ENCODE data around the gene PDS5A.
A peak's percentile ranks its signal among the peaks of the same experiment; 100 is the strongest.

PDS5A gene

GRCh38 chr4:39942507-39942906 lies 35.2 kb downstream of the PDS5A start:
- DNase-seq (ENCODE audit: low read depth, low spot score), result no peak
- ChIA-PET CTCF (no interaction called here), POLR2A (no interaction called here)
- H3K4me3 ChIP-seq (ENCODE audit: low read depth, low read length), result no peak overlapping the region
- no peak for TF ChIP-seq CTCF (IDR thresholded peaks at IDR 0.05; ENCODE audit: insufficient read depth, low read length, missing control alignments)

GRCh38 chr4:39941682-39942217 lies 36.0 kb downstream of the PDS5A start:
- POLR2A ChIA-PET, result no interaction called here
- H3K4me3 ChIP-seq (ENCODE audit: low read depth, low read length), result no peak overlapping the region
- CTCF ChIA-PET, result no interaction called here
- no peak for TF ChIP-seq CTCF (IDR thresholded peaks at IDR 0.05; ENCODE audit: insufficient read depth, low read length, missing control alignments)
- DNase-seq (ENCODE audit: low read depth, low spot score), result no peak

- no peak for DNase-seq (ENCODE audit: low read depth, low spot score)
- POLR2A ChIA-PET, result no interaction called here
- TF ChIP-seq CTCF (IDR thresholded peaks at IDR 0.05; ENCODE audit: insufficient read depth, low read length, missing control alignments), result no peak
- CTCF ChIA-PET, result interaction anchor here (1.0 to 5.0 kb wide), 4 partner anchors 12 to 40 kb away, joined by 3 to 16 read pairs (median 3); partner anchors contain the start of gene PDS5A
- no peak overlapping the region for H3K4me3 ChIP-seq (ENCODE audit: low read depth, low read length)
These were observed 39.9 kb downstream of the PDS5A start for GRCh38 chr4:39937683-39938268.

- no peak for TF ChIP-seq CTCF (IDR thresholded peaks at IDR 0.05; ENCODE audit: insufficient read depth, low read length, missing control alignments)
- CTCF ChIA-PET, result interaction anchor here (1.5 to 5.0 kb wide), 2 partner anchors 25 to 41 kb away, joined by 3 to 16 read pairs; partner anchors contain the start of gene PDS5A
- H3K4me3 ChIP-seq (ENCODE audit: low read depth, low read length), result no peak overlapping the region
- POLR2A ChIA-PET, result no interaction called here
- no peak for DNase-seq (ENCODE audit: low read depth, low spot score)
These were observed 40.9 kb downstream of the PDS5A start for GRCh38 chr4:39936565-39937418.

GRCh38 chr4:39933671-39934590 lies 43.8 kb downstream of the PDS5A start:
- no peak overlapping the region; the same call in 1 of the 2 replicates for H3K4me3 ChIP-seq (ENCODE audit: low read depth, low read length)
- ChIA-PET POLR2A (interaction anchor here (0.7 kb wide), 1 partner anchor 13 kb away, joined by 3 read pairs; no protein-coding TSS in a partner anchor), CTCF (interaction anchor here (0.9 to 1.5 kb wide), 3 partner anchors 30 to 44 kb away, joined by 3 to 6 read pairs (median 5); partner anchors contain the start of gene PDS5A)
- TF ChIP-seq CTCF (IDR thresholded peaks at IDR 0.05; ENCODE audit: insufficient read depth, low read length, missing control alignments), result no peak
- DNase-seq (ENCODE audit: low read depth, low spot score), result peak; percentile 41
